ENCODE measurements around the gene ARSK.

The ARSK gene

DNA sequence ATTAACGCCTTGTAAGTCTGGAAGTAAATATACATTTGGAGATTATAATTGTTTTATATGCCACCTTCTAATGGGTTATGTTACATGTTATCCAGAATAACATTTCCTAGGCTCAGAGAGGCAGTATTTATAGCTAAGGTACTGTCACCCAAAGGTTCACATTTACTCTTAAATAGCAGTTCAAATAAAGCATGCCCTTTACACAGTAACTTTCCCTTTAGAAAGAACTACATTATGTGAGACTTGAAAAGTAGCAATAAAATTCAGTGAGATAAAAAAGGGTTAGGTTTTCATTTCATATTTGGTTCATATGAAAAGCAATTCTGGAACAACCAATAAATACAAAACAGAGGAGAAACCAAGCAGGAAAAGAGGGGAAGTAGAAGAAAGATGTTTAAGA lies 35.2 kb upstream of the ARSK start:
- Histone ChIP-seq H3K4me2 (ENCODE audit: low read length) (no peak overlapping the region), H2BK5ac (ENCODE audit: low read length) (no peak overlapping the region), H4K5ac (ENCODE audit: low read length) (no peak overlapping the region), H3K9ac (ENCODE audit: low read length) (no peak overlapping the region), H3K18ac (ENCODE audit: low read length) (no peak overlapping the region), H3K27ac (ENCODE audit: low read depth, low read length) (no peak overlapping the region), H3K4me1 (ENCODE audit: control insufficient read depth, low read depth, low read length) (no peaks in the 10 kb centered on the region), H2AK5ac (ENCODE audit: low read length) (no peak overlapping the region), H3K4me3 (ENCODE audit: low read length) (no peak overlapping the region), H3K79me2 (ENCODE audit: control insufficient read depth, insufficient read depth, low read length) (no peaks in the 10 kb centered on the region), H3K79me1 (ENCODE audit: low read length) (no peaks in the 10 kb centered on the region), H3K4ac (ENCODE audit: low read depth, low read length) (no peak overlapping the region), H3K23ac (ENCODE audit: low read length) (no peak overlapping the region), H3K27me3 (ENCODE audit: insufficient read depth, low read length, poor library complexity) (no peaks in the 10 kb centered on the region), H3K56ac (ENCODE audit: low read length) (no peak overlapping the region), H2BK120ac (ENCODE audit: low read depth, low read length) (no peak overlapping the region), H3K36me3 (ENCODE audit: control insufficient read depth, insufficient read depth, low read length) (no peaks in the 10 kb centered on the region), H4K8ac (ENCODE audit: low read depth, low read length) (no peak overlapping the region), H2BK15ac (replicated peaks; ENCODE audit: low read depth) (no peak overlapping the region)
- no peak for DNase-seq
- no CpG with 5 or more reads among the region's 1 CpG for whole genome bisulfite sequencing (ENCODE audit: extremely low coverage, insufficient coverage, low lambda C conversion rate)

DNA sequence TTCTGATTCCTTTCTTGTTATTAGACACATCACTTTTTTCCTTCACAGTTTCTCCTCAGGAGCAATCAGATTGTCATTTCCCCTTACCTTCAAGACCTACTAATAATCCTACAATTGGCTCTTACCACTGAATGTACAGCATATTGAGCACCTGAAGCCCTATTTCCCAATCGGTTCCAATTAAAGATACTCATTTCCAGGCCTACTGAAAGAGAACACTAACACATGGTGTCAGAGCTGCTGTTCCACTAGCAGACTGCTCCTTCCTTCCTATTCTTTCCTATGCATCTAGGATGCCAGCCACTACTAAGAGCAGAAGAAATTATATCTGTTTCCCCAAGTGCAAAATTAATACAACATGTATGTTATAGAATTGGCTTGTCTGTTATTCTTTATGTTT lies 34.7 kb upstream of the ARSK start:
- no peak overlapping the region for H3K4me3 ChIP-seq (ENCODE audit: low read length)
- H3K27ac ChIP-seq (ENCODE audit: low read depth, low read length): no peak overlapping the region
- H2AK5ac ChIP-seq (ENCODE audit: low read length): no peak overlapping the region
- H2BK5ac ChIP-seq (ENCODE audit: low read length): no peak overlapping the region
- H3K27me3 ChIP-seq (ENCODE audit: insufficient read depth, low read length, poor library complexity): no peaks in the 10 kb centered on the region
- WGBS (ENCODE audit: extremely low coverage, insufficient coverage, low lambda C conversion rate): no CpG with 5 or more reads among the region's 1 CpG
- H3K9ac ChIP-seq (ENCODE audit: low read length): no peak overlapping the region
- H3K36me3 ChIP-seq (ENCODE audit: control insufficient read depth, insufficient read depth, low read length): no peaks in the 10 kb centered on the region
- no peak overlapping the region for H3K23ac ChIP-seq (ENCODE audit: low read length)
- no peak overlapping the region for H3K4ac ChIP-seq (ENCODE audit: low read depth, low read length)
- H4K5ac ChIP-seq (ENCODE audit: low read length): no peak overlapping the region
- H3K79me1 ChIP-seq (ENCODE audit: low read length): no peaks in the 10 kb centered on the region
- H2BK15ac ChIP-seq (replicated peaks; ENCODE audit: low read depth): no peak overlapping the region
- no peak overlapping the region for H2BK120ac ChIP-seq (ENCODE audit: low read depth, low read length)
- H3K79me2 ChIP-seq (ENCODE audit: control insufficient read depth, insufficient read depth, low read length): no peaks in the 10 kb centered on the region
- H3K56ac ChIP-seq (ENCODE audit: low read length): no peak overlapping the region
- no peak for DNase-seq
- no peak overlapping the region for H3K4me2 ChIP-seq (ENCODE audit: low read length)
- H3K18ac ChIP-seq (ENCODE audit: low read length): no peak overlapping the region
- H3K4me1 ChIP-seq (ENCODE audit: control insufficient read depth, low read depth, low read length): no peaks in the 10 kb centered on the region
- H4K8ac ChIP-seq (ENCODE audit: low read depth, low read length): no peak overlapping the region

GRCh38 chr5:95524423-95524822 lies 30.5 kb upstream of the ARSK start:
- Histone ChIP-seq H3K4me2 (ENCODE audit: low read length) (no peak overlapping the region), H4K8ac (ENCODE audit: low read depth, low read length) (no peak overlapping the region), H2BK15ac (replicated peaks; ENCODE audit: low read depth) (no peak overlapping the region), H3K4ac (ENCODE audit: low read depth, low read length) (no peak overlapping the region), H3K4me3 (ENCODE audit: low read length) (no peak overlapping the region), H3K79me1 (ENCODE audit: low read length) (no peaks in the 10 kb centered on the region), H3K36me3 (ENCODE audit: control insufficient read depth, insufficient read depth, low read length) (no peaks in the 10 kb centered on the region), H3K79me2 (ENCODE audit: control insufficient read depth, insufficient read depth, low read length) (no peaks in the 10 kb centered on the region), H2BK5ac (ENCODE audit: low read length) (no peak overlapping the region), H3K9ac (ENCODE audit: low read length) (no peak overlapping the region), H4K5ac (ENCODE audit: low read length) (no peak overlapping the region), H3K27me3 (ENCODE audit: insufficient read depth, low read length, poor library complexity) (no peaks in the 10 kb centered on the region), H3K27ac (ENCODE audit: low read depth, low read length) (no peak overlapping the region), H3K56ac (ENCODE audit: low read length) (no peak overlapping the region), H2AK5ac (ENCODE audit: low read length) (no peak overlapping the region), H2BK120ac (ENCODE audit: low read depth, low read length) (no peak overlapping the region), H3K4me1 (ENCODE audit: control insufficient read depth, low read depth, low read length) (no peaks in the 10 kb centered on the region), H3K23ac (ENCODE audit: low read length) (no peak overlapping the region), H3K18ac (ENCODE audit: low read length) (no peak overlapping the region)
- WGBS (ENCODE audit: extremely low coverage, insufficient coverage, low lambda C conversion rate): no CpG with 5 or more reads among the region's 2 CpGs
- DNase-seq: no peak

DNA sequence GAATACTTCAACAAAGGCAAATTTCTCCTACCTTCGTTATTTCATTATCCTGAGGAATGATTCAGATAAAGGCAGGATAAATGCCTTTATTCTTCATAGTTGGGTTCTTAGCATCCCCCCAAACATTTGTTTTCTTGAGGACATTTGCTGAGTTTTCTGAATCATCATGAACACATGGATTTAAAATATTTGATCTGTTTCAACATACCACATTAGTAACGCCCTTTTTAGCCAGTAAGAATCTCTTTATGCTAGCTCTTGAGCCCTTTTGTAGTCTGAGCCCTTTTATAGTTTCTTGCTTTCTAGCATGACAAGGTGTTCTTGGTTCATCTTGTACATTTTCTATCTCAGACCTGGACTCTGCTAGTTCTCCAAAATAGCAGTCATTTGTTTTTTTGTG lies 28.0 kb upstream of the ARSK start:
- Histone ChIP-seq H3K18ac (ENCODE audit: low read length) (no peak overlapping the region), H3K36me3 (ENCODE audit: control insufficient read depth, insufficient read depth, low read length) (no peaks in the 10 kb centered on the region)

DNA sequence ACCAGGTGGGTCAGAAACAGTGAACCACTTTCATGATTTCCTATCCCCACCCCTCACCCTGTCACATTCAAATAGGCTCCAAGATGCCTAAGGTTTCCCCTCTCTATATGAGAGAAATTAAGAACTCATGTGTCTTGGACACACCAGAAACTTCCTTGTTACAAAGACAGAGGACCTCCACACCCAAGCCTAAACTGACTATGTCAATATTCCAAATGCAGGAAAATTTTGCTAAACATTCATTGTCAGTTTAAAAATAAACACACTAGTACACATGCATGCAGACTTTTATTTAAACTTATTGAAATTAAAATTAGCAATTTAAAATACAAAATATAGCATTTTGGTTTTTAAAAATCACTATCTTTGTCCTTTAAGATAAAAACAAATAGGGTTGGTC lies 26.3 kb upstream of the ARSK start:
- H2BK5ac ChIP-seq (ENCODE audit: low read length): no peak overlapping the region
- H3K4me1 ChIP-seq (ENCODE audit: control insufficient read depth, low read depth, low read length): no peaks in the 10 kb centered on the region
- no peak overlapping the region for H4K8ac ChIP-seq (ENCODE audit: low read depth, low read length)
- H3K27ac ChIP-seq (ENCODE audit: low read depth, low read length): no peak overlapping the region
- peaks cover 2% of the 10 kb centered on the region for H3K79me1 ChIP-seq (ENCODE audit: low read length)
- H2BK120ac ChIP-seq (ENCODE audit: low read depth, low read length): no peak overlapping the region
- no peak overlapping the region for H3K4me2 ChIP-seq (ENCODE audit: low read length)
- H2BK15ac ChIP-seq (replicated peaks; ENCODE audit: low read depth): no peak overlapping the region
- no peak overlapping the region for H3K4ac ChIP-seq (ENCODE audit: low read depth, low read length)
- no peaks in the 10 kb centered on the region for H3K79me2 ChIP-seq (ENCODE audit: control insufficient read depth, insufficient read depth, low read length)
- H2AK5ac ChIP-seq (ENCODE audit: low read length): no peak overlapping the region
- no peak overlapping the region for H3K23ac ChIP-seq (ENCODE audit: low read length)
- no peak overlapping the region for H3K4me3 ChIP-seq (ENCODE audit: low read length)
- H3K9ac ChIP-seq (ENCODE audit: low read length): no peak overlapping the region
- H3K56ac ChIP-seq (ENCODE audit: low read length): no peak overlapping the region
- no peaks in the 10 kb centered on the region for H3K27me3 ChIP-seq (ENCODE audit: insufficient read depth, low read length, poor library complexity)
- no peak for DNase-seq
- no peaks in the 10 kb centered on the region for H3K36me3 ChIP-seq (ENCODE audit: control insufficient read depth, insufficient read depth, low read length)
- H4K5ac ChIP-seq (ENCODE audit: low read length): no peak overlapping the region
- H3K18ac ChIP-seq (ENCODE audit: low read length): no peak overlapping the region

More for the DNA sequence above, 28.0 kb upstream of the ARSK start:
- no peak overlapping the region for H4K5ac ChIP-seq (ENCODE audit: low read length)
- H3K4me3 ChIP-seq (ENCODE audit: low read length): no peak overlapping the region
- no peak overlapping the region for H2BK5ac ChIP-seq (ENCODE audit: low read length)
- peaks cover 2% of the 10 kb centered on the region for H3K79me1 ChIP-seq (ENCODE audit: low read length)
- no peak overlapping the region for H4K8ac ChIP-seq (ENCODE audit: low read depth, low read length)
- H3K27me3 ChIP-seq (ENCODE audit: insufficient read depth, low read length, poor library complexity): no peaks in the 10 kb centered on the region
- no peak overlapping the region for H2BK15ac ChIP-seq (replicated peaks; ENCODE audit: low read depth)
- no peak overlapping the region for H2BK120ac ChIP-seq (ENCODE audit: low read depth, low read length)
- WGBS (ENCODE audit: extremely low coverage, insufficient coverage, low lambda C conversion rate): no CpG with 5 or more reads among the region's 2 CpGs
- no peaks in the 10 kb centered on the region for H3K79me2 ChIP-seq (ENCODE audit: control insufficient read depth, insufficient read depth, low read length)
- H3K4ac ChIP-seq (ENCODE audit: low read depth, low read length): no peak overlapping the region
- H3K27ac ChIP-seq (ENCODE audit: low read depth, low read length): no peak overlapping the region
- no peak overlapping the region for H2AK5ac ChIP-seq (ENCODE audit: low read length)
- no peak overlapping the region for H3K9ac ChIP-seq (ENCODE audit: low read length)
- H3K23ac ChIP-seq (ENCODE audit: low read length): no peak overlapping the region
- no peak for DNase-seq
- H3K4me2 ChIP-seq (ENCODE audit: low read length): no peak overlapping the region
- no peaks in the 10 kb centered on the region for H3K4me1 ChIP-seq (ENCODE audit: control insufficient read depth, low read depth, low read length)
- no peak overlapping the region for H3K56ac ChIP-seq (ENCODE audit: low read length)

DNA sequence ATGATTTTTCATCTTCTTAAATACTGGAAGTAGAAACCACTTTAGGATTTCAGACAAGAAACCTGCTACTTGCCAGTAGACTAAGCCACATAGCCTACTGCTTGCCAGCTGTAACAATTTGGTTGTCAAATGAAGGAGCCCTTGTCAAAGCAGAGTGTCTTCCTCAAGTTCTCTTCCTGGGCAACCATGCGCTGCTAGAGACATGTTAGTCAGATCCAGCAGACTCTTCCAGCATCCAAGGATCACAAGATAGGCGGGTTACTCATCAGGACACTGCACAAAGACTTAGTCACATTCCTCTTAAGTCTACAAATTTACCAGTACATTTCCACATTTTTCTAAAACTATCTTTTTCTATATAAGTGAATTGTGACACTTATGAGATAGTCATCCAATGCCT lies 24.5 kb upstream of the ARSK start:
- Histone ChIP-seq H3K79me2 (ENCODE audit: control insufficient read depth, insufficient read depth, low read length) (no peaks in the 10 kb centered on the region), H4K8ac (ENCODE audit: low read depth, low read length) (no peak overlapping the region), H3K4ac (ENCODE audit: low read depth, low read length) (no peak overlapping the region), H3K23ac (ENCODE audit: low read length) (no peak overlapping the region), H2AK5ac (ENCODE audit: low read length) (no peak overlapping the region), H2BK15ac (replicated peaks; ENCODE audit: low read depth) (no peak overlapping the region), H3K27ac (ENCODE audit: low read depth, low read length) (no peak overlapping the region), H3K4me3 (ENCODE audit: low read length) (no peak overlapping the region), H3K56ac (ENCODE audit: low read length) (no peak overlapping the region), H3K4me1 (ENCODE audit: control insufficient read depth, low read depth, low read length) (no peaks in the 10 kb centered on the region), H2BK120ac (ENCODE audit: low read depth, low read length) (no peak overlapping the region), H3K27me3 (ENCODE audit: insufficient read depth, low read length, poor library complexity) (no peaks in the 10 kb centered on the region), H4K5ac (ENCODE audit: low read length) (no peak overlapping the region), H3K4me2 (ENCODE audit: low read length) (no peak overlapping the region), H3K79me1 (ENCODE audit: low read length) (peaks cover 2% of the 10 kb centered on the region), H3K9ac (ENCODE audit: low read length) (no peak overlapping the region), H3K18ac (ENCODE audit: low read length) (no peak overlapping the region), H2BK5ac (ENCODE audit: low read length) (no peak overlapping the region), H3K36me3 (ENCODE audit: control insufficient read depth, insufficient read depth, low read length) (no peaks in the 10 kb centered on the region)
- WGBS (ENCODE audit: extremely low coverage, insufficient coverage, low lambda C conversion rate): no CpG with 5 or more reads among the region's 2 CpGs
- no peak for DNase-seq

Data from mesendoderm (in vitro differentiated cells).